Osteoblast (primary cell): ENCODE measurements around the gene PLEKHM1. TPM values are rescaled to one million over a fixed set of nuclear protein-coding genes. Genes with fewer than 3 reads are reported as not detected.

ENCODE experiments used
- DNase-seq: peaks from one replicate; pipeline ENCODE4 v3.0.0; 2011; ENCODE audit warnings: low spot score, mixed read lengths; ENCODE audit not compliant: insufficient read length; ENCODE audit errors: missing footprints
- H2AFZ ChIP-seq: 2 replicates; pipeline ENCODE4 v1.6.0; 2011; ENCODE audit warnings: mild to moderate bottlenecking, low read length
- H3K27ac ChIP-seq: 2 replicates; pipeline ENCODE4 v1.5.1; 2011; ENCODE audit warnings: mild to moderate bottlenecking, low read depth, low read length, moderate library complexity
- H3K27me3 ChIP-seq: 2 replicates; pipeline ENCODE4 v1.6.0; 2012; ENCODE audit warnings: mild to moderate bottlenecking, control low read depth, inconsistent platforms, low read length, moderate library complexity; ENCODE audit not compliant: insufficient read depth
- H3K36me3 ChIP-seq: 2 replicates; pipeline ENCODE4 v1.5.1; 2011; ENCODE audit warnings: mild to moderate bottlenecking, low read length, control low read depth, moderate library complexity; ENCODE audit not compliant: insufficient read depth
- H3K4me1 ChIP-seq: 2 replicates; pipeline ENCODE4 v1.5.1; 2011; ENCODE audit warnings: mild to moderate bottlenecking, low read length, control low read depth, moderate library complexity; ENCODE audit not compliant: insufficient read depth
- H3K4me2 ChIP-seq: 2 replicates; pipeline ENCODE4 v1.6.0; 2011; ENCODE audit warnings: mild to moderate bottlenecking, low read length; ENCODE audit not compliant: insufficient read depth
- H3K4me3 ChIP-seq: fragments of 200-600 bp; sonication (generic); 3 replicates; pipeline ENCODE4 v1.5.1; 2012; ENCODE audit warnings: mild to moderate bottlenecking, low read length, inconsistent platforms; ENCODE audit not compliant: insufficient read depth
- H3K79me2 ChIP-seq: 2 replicates; pipeline ENCODE4 v1.6.0; 2012; ENCODE audit warnings: mild to moderate bottlenecking, low read length, control low read depth, inconsistent platforms; ENCODE audit not compliant: insufficient read depth
- H3K9me3 ChIP-seq: 2 replicates; pipeline ENCODE4 v1.5.1; 2011; ENCODE audit warnings: low read depth, low read length, control low read depth
- H4K20me1 ChIP-seq: 2 replicates; pipeline ENCODE4 v1.6.0; 2012; ENCODE audit warnings: mild to moderate bottlenecking, low read length, control low read depth; ENCODE audit not compliant: insufficient read depth
- total RNA-seq: library from RNA; depleted of rRNA; stranded (reverse); fragments of >200 nt; gene quantifications from 2 replicates; pipeline ENCODE4 v1.2.3, GENCODE V29; 2012
- TF ChIP-seq, protein P1 (sequence below): IDR thresholded peaks from 2 replicates; pipeline ENCODE4 v1.5.1; 2011; ENCODE audit warnings: mild to moderate bottlenecking, low read depth, low read length, moderate library complexity; ENCODE audit errors: extremely low read depth

PLEKHM1 gene
- total RNA-seq, 1 donor: 30.8 TPM

DNA sequence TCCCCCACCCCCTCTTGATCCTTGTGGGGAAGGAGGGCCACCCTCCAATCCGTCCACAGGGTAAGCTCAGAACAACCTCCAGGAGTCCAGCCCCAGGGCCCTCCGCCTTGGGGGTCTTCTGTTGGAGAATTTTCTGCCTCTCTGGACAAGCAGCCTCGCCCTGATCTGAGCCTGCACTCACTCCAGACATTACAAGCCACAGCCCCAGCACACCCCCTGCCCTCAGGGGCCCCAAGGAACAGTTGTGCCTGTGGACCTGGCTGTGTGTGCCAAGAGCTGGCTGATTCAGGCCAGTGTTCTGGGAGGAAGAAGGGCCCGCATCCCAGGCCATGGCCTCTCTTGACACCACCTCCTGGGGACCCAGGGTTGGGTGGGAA is 57.4 kb downstream of the PLEKHM1 start:
- peaks cover 34% of the 10 kb centered on the region for H3K27me3 ChIP-seq
- peak; percentile 82 for DNase-seq
- peaks cover 7% of the 10 kb centered on the region for H3K4me1 ChIP-seq
- H3K27ac ChIP-seq: no peak overlapping the region
- H3K4me3 ChIP-seq: no peak overlapping the region
- H4K20me1 ChIP-seq: peaks cover 6% of the 10 kb centered on the region
- no peak overlapping the region for H2AFZ ChIP-seq
- TF ChIP-seq, protein P1, sequence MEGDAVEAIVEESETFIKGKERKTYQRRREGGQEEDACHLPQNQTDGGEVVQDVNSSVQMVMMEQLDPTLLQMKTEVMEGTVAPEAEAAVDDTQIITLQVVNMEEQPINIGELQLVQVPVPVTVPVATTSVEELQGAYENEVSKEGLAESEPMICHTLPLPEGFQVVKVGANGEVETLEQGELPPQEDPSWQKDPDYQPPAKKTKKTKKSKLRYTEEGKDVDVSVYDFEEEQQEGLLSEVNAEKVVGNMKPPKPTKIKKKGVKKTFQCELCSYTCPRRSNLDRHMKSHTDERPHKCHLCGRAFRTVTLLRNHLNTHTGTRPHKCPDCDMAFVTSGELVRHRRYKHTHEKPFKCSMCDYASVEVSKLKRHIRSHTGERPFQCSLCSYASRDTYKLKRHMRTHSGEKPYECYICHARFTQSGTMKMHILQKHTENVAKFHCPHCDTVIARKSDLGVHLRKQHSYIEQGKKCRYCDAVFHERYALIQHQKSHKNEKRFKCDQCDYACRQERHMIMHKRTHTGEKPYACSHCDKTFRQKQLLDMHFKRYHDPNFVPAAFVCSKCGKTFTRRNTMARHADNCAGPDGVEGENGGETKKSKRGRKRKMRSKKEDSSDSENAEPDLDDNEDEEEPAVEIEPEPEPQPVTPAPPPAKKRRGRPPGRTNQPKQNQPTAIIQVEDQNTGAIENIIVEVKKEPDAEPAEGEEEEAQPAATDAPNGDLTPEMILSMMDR: no peak
- no peaks in the 10 kb centered on the region for H3K79me2 ChIP-seq
- H3K9me3 ChIP-seq: no peaks in the 10 kb centered on the region
- no peaks in the 10 kb centered on the region for H3K36me3 ChIP-seq
- H3K4me2 ChIP-seq: no peak overlapping the region

DNA sequence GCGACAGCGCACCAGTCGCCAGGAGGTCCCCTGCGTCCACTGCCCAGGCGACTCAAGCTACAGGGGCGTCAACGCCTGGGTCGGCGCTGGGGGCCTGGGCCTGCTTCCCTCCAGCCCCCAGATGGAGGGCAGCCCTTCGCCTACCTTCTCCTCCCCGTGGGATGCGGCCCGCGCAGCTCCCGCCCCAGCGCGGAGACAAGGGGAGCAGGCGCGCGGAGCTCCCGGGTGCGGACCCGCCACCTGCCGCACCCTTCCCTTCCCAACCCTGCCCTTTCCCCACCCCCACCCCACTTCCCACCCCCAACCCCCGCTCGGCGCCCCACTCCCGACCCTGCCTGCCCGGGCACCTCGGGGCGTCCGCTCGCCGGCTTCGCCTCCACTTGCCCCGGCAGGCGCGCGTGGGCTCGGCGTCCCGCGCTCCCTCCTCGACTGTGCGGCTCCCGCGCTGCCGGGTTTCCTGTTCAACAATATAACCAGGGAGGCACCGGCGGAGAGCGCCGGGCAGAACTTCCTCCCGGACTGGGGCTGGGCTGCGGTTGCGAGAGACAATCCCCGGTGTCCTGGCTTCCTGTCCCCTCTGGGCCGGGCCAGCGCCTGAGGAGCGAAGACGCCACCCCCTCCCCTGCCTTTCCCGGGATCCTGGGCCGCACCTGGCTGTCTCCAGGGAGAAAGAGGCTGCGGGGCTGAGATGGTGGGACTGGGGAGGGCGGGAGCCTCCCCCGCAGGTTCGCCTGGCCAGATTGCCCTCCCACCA is 57.9 kb downstream of the PLEKHM1 start, which contains the start of gene ARHGAP27:
Gene ARHGAP27, minus strand, starts transcription at position 466 of the 754 bp plus-strand sequence. CDS start 2,591 bp downstream, outside the sequence.
- H3K4me3 ChIP-seq: peak within 1 kb of the TSS; percentile 61
- H3K36me3 ChIP-seq: no peaks in the 10 kb centered on the region
- no peak within 1 kb of the TSS for H3K27ac ChIP-seq
- DNase-seq: peak; percentile 88
- TF ChIP-seq, protein P1: no peak
- no peaks in the 10 kb centered on the region for H3K79me2 ChIP-seq
- peak within 1 kb of the TSS; percentile 79 for H3K4me2 ChIP-seq
- peaks cover 35% of the 10 kb centered on the region for H3K27me3 ChIP-seq
- H3K9me3 ChIP-seq: no peaks in the 10 kb centered on the region
- H4K20me1 ChIP-seq: peaks cover 7% of the 10 kb centered on the region
- H2AFZ ChIP-seq: no peak within 1 kb of the TSS
- H3K4me1 ChIP-seq: peaks cover 7% of the 10 kb centered on the region

DNA sequence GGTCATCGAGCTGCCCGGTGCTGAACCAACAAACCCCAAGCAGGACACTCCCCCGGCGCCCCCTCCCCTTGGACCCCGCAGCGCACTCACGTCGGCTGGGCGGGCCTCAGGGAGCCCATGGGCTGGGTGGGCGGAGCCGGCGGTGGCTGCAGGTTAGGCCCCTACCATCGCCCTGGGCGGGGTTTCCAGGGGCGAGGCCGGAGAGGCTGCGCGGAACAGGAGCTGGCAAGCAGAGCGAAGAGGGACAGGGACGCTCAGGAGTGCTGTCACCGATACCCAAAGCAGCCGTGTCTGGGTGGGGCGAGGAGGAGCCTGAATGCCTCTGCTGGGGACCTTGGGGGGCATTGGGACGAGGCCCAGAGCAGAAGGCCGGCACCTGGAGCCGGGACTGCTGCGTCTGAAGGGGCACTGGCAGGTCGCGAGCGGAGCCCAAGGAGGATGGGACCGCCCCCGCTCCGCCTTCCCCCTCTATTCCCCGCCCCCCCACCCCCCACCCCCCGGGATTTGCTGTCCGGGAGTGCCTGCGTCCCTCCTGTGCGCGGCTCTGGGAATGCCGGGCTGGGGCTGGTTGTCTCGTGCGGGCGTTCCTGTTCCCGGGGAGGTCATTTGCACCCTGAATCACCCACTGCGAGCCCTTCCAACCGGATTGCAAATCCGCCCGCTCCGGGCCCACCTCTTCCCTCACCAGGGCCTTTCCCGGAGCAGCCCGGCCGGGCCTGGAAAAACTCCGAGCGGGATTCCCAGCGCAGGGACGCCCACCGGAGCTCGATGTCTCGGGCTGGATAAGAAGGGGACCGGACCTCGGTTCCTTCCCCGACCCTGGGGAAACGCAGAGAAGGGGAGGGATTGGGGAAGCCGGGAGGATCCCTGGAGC is 58.8 kb downstream of the PLEKHM1 start:
- Histone ChIP-seq H4K20me1 (peaks cover 7% of the 10 kb centered on the region), H3K36me3 (no peaks in the 10 kb centered on the region), H3K4me1 (peaks cover 7% of the 10 kb centered on the region), H3K4me2 (peak overlapping the region; percentile 79), H3K4me3 (peak overlapping the region; percentile 61), H3K9me3 (no peaks in the 10 kb centered on the region), H2AFZ (no peak overlapping the region), H3K27me3 (peaks cover 39% of the 10 kb centered on the region), H3K27ac (no peak overlapping the region), H3K79me2 (no peaks in the 10 kb centered on the region)
- TF ChIP-seq, protein P1: no peak
- DNase-seq: peak; percentile 98
